ENCODE results near the gene SLC16A11. TPM values are rescaled to one million over a fixed set of nuclear protein-coding genes. Genes with fewer than 3 reads are reported as not detected.
"Not testable (repeated sequence)": the region's sequence is repeated elsewhere in the genome, so short reads cannot be mapped to it uniquely, and the experiment has no call there.

Gene SLC16A11
- 0.12 TPM in 1 of 2 replicates, not detected in the other for total RNA-seq (2014; rRNA removed; shearing (Covaris generic))
- polyA plus RNA-seq (2014; cell fraction: nucleus; rRNA removed) = not detected in 2 replicates

GRCh38 chr17:7043497-7044198 lies at the start of gene SLC16A11:
SLC16A11 (minus strand) TSS chr17:7044092; CDS start chr17:7043513, 579 bp downstream.
- no peak for DNase-seq (ENCODE audit: extremely low read depth, low read depth)

- DNase-seq (ENCODE audit: extremely low read depth, low read depth) = not testable (repeated sequence)
Measured at GRCh38 chr17:7091311-7092005, 47.6 kb upstream of the SLC16A11 start.

GRCh38 chr17:7089570-7089969 lies 45.7 kb upstream of the SLC16A11 start:
- DNase-seq (ENCODE audit: extremely low read depth, low read depth) = not testable (repeated sequence)

- DNase-seq (ENCODE audit: extremely low read depth, low read depth) = not testable (repeated sequence)
Measured at GRCh38 chr17:7088442-7088841, 44.5 kb upstream of the SLC16A11 start.

- no peak for DNase-seq (ENCODE audit: extremely low read depth, low read depth)
Measured at GRCh38 chr17:7084088-7084487, 40.2 kb upstream of the SLC16A11 start.

- no peak for DNase-seq (ENCODE audit: extremely low read depth, low read depth)
Measured at GRCh38 chr17:7083592-7083991, 39.7 kb upstream of the SLC16A11 start.

GRCh38 chr17:7081341-7082062 lies 37.6 kb upstream of the SLC16A11 start:
- DNase-seq (ENCODE audit: extremely low read depth, low read depth) = no peak

GRCh38 chr17:7080456-7081041 lies 36.7 kb upstream of the SLC16A11 start:
- no peak for DNase-seq (ENCODE audit: extremely low read depth, low read depth)

- DNase-seq (ENCODE audit: extremely low read depth, low read depth) = no peak
Measured at GRCh38 chr17:7079581-7080455, 35.9 kb upstream of the SLC16A11 start, which contains the start of gene CLEC10A. CLEC10A (minus strand) TSS chr17:7080251; CDS start chr17:7078812, 1,439 bp downstream.

GRCh38 chr17:7078711-7079110 lies 34.8 kb upstream of the SLC16A11 start:
- no peak for DNase-seq (ENCODE audit: extremely low read depth, low read depth)

GRCh38 chr17:7077911-7078546 lies 34.1 kb upstream of the SLC16A11 start:
- no peak for DNase-seq (ENCODE audit: extremely low read depth, low read depth)

- DNase-seq (ENCODE audit: extremely low read depth, low read depth) = no peak
Measured at GRCh38 chr17:7074931-7075330, 31.0 kb upstream of the SLC16A11 start.

- no peak for DNase-seq (ENCODE audit: extremely low read depth, low read depth)
Measured at GRCh38 chr17:7072406-7072805, 28.5 kb upstream of the SLC16A11 start.

GRCh38 chr17:7070712-7071111 lies 26.8 kb upstream of the SLC16A11 start:
- DNase-seq (ENCODE audit: extremely low read depth, low read depth) = no peak

- DNase-seq (ENCODE audit: extremely low read depth, low read depth) = no peak
Measured at GRCh38 chr17:7068268-7068667, 24.4 kb upstream of the SLC16A11 start.

GRCh38 chr17:7067198-7067597 lies 23.3 kb upstream of the SLC16A11 start:
- DNase-seq (ENCODE audit: extremely low read depth, low read depth) = no peak

- DNase-seq (ENCODE audit: extremely low read depth, low read depth) = no peak
Measured at GRCh38 chr17:7064261-7064660, 20.4 kb upstream of the SLC16A11 start.

- no peak for DNase-seq (ENCODE audit: extremely low read depth, low read depth)
Measured at GRCh38 chr17:7063518-7064094, 19.7 kb upstream of the SLC16A11 start.

All from NCI-H460 (cell line).